Mesodermal cell (in vitro differentiated cells): ENCODE measurements around the gene MXI1.

Source experiments
- H3K27ac ChIP-seq: 2 replicates; pipeline ENCODE4 v1.7.0; 2013; ENCODE audit warnings: mild to moderate bottlenecking, low read depth, low read length, moderate library complexity; ENCODE audit not compliant: severe bottlenecking
- H3K36me3 ChIP-seq: 2 replicates; pipeline ENCODE4 v1.7.1; 2013; ENCODE audit warnings: mild to moderate bottlenecking, low read length, moderate library complexity; ENCODE audit not compliant: control insufficient read depth, insufficient read depth
- H3K4me1 ChIP-seq: one replicate; pipeline ENCODE4 v1.7.1; 2013; ENCODE audit warnings: mild to moderate bottlenecking, low read length; ENCODE audit not compliant: insufficient read depth, control insufficient read depth, poor library complexity, severe bottlenecking
- H3K4me3 ChIP-seq: 2 replicates; pipeline ENCODE4 v1.7.0; 2013; ENCODE audit warnings: low read length, control low read depth, mild to moderate bottlenecking; ENCODE audit not compliant: insufficient read depth, poor library complexity, severe bottlenecking; ENCODE audit errors: extremely low read depth
- H3K9me3 ChIP-seq: 2 replicates; pipeline ENCODE4 v1.7.1; 2013; ENCODE audit warnings: mild to moderate bottlenecking, low read length, moderate library complexity; ENCODE audit not compliant: control insufficient read depth
- WGBS, 2 experiments: methylation state at CpG; one replicate each; pipeline ENCODE4 v1.1.5; 2013; ENCODE audit warnings: missing lambda C conversion rate in 2 of 2; ENCODE audit not compliant: insufficient coverage in 2 of 2; 5-methylcytosine and 5-hydroxymethylcytosine counted together

Gene MXI1

GRCh38 chr10:110223298-110223925, 16.0 kb downstream of the MXI1 start:
- H3K27ac ChIP-seq, result no peak overlapping the region
- H3K4me1 ChIP-seq, result peaks cover 21% of the 10 kb centered on the region
- 90 to 91% methylated on average over 6 of the region's 13 CpGs for whole genome bisulfite sequencing, 2 experiments
- no peaks in the 10 kb centered on the region for H3K9me3 ChIP-seq
- peaks cover under 1% of the 10 kb centered on the region for H3K36me3 ChIP-seq
- H3K4me3 ChIP-seq, result no peak overlapping the region

GRCh38 chr10:110224992-110225391, 17.6 kb downstream of the MXI1 start:
- Histone ChIP-seq H3K4me1 (peaks cover 21% of the 10 kb centered on the region), H3K9me3 (no peaks in the 10 kb centered on the region), H3K36me3 (peaks cover 15% of the 10 kb centered on the region), H3K27ac (peak overlapping the region; percentile 71), H3K4me3 (no peak overlapping the region)
- 81 to 94% methylated on average over 5 to 6 of the region's 9 CpGs for WGBS, 2 experiments

GRCh38 chr10:110225441-110225755, 18.0 kb downstream of the MXI1 start:
- Histone ChIP-seq H3K36me3 (peaks cover 19% of the 10 kb centered on the region), H3K9me3 (no peaks in the 10 kb centered on the region), H3K4me1 (peaks cover 18% of the 10 kb centered on the region), H3K4me3 (peak overlapping the region; percentile 58), H3K27ac (peak overlapping the region; percentile 71)
- WGBS, 2 experiments, result 13 to 58% methylated on average over 2 of the region's 8 CpGs

GRCh38 chr10:110225756-110226542, 18.5 kb downstream of the MXI1 start:
- H3K4me3 ChIP-seq, result peak overlapping the region; percentile 58
- H3K27ac ChIP-seq, result peak overlapping the region; percentile 75
- WGBS, 2 experiments, result 0 to 1% methylated on average over 67 to 68 of the region's 103 CpGs
- H3K4me1 ChIP-seq, result peaks cover 17% of the 10 kb centered on the region
- no peaks in the 10 kb centered on the region for H3K9me3 ChIP-seq
- H3K36me3 ChIP-seq, result peaks cover 22% of the 10 kb centered on the region

GRCh38 chr10:110226543-110226925, 19.1 kb downstream of the MXI1 start:
- peak overlapping the region; percentile 75 for H3K27ac ChIP-seq
- WGBS, 2 experiments, result 1% methylated on average over 9 of the region's 36 CpGs; no CpG with 5 or more reads in 1 of the 2 experiments
- H3K9me3 ChIP-seq, result no peaks in the 10 kb centered on the region
- H3K4me1 ChIP-seq, result peaks cover 12% of the 10 kb centered on the region
- peaks cover 27% of the 10 kb centered on the region for H3K36me3 ChIP-seq
- H3K4me3 ChIP-seq, result peak overlapping the region; percentile 58

GRCh38 chr10:110226926-110227641, 19.7 kb downstream of the MXI1 start:
- H3K4me1 ChIP-seq, result peaks cover 10% of the 10 kb centered on the region
- H3K27ac ChIP-seq, result peak overlapping the region; percentile 75
- H3K36me3 ChIP-seq, result peaks cover 29% of the 10 kb centered on the region
- H3K9me3 ChIP-seq, result no peaks in the 10 kb centered on the region
- peak overlapping the region; percentile 58 for H3K4me3 ChIP-seq
- 7 to 10% methylated on average over 14 to 18 of the region's 71 CpGs for WGBS, 2 experiments

GRCh38 chr10:110228066-110228465, 20.7 kb downstream of the MXI1 start:
- Histone ChIP-seq H3K9me3 (no peaks in the 10 kb centered on the region), H3K4me3 (no peak overlapping the region), H3K36me3 (peaks cover 29% of the 10 kb centered on the region), H3K27ac (no peak overlapping the region), H3K4me1 (peaks cover 3% of the 10 kb centered on the region)
- 85 to 88% methylated on average over 8 of the region's 10 CpGs for WGBS, 2 experiments

GRCh38 chr10:110229155-110229554, 21.8 kb downstream of the MXI1 start:
- H3K36me3 ChIP-seq, result peaks cover 29% of the 10 kb centered on the region
- H3K4me1 ChIP-seq, result peaks cover 3% of the 10 kb centered on the region
- H3K27ac ChIP-seq, result no peak overlapping the region
- WGBS, 2 experiments, result 100% methylated on average over 1 of the region's 1 CpG; no CpG with 5 or more reads in 1 of the 2 experiments
- no peak overlapping the region for H3K4me3 ChIP-seq
- no peaks in the 10 kb centered on the region for H3K9me3 ChIP-seq

GRCh38 chr10:110233846-110234245, 26.4 kb downstream of the MXI1 start:
- WGBS, 2 experiments, result no CpG with 5 or more reads among the region's 1 CpG

GRCh38 chr10:110237894-110238480, 30.6 kb downstream of the MXI1 start:
- Histone ChIP-seq H3K4me3 (no peak overlapping the region), H3K36me3 (peaks cover 13% of the 10 kb centered on the region)
- WGBS, 2 experiments, result 80 to 100% methylated on average over 1 of the region's 2 CpGs

More at GRCh38 chr10:110233846-110234245, 26.4 kb downstream of the MXI1 start:
- H3K4me3 ChIP-seq, result no peak overlapping the region
- H3K36me3 ChIP-seq, result peaks cover 36% of the 10 kb centered on the region
- H3K9me3 ChIP-seq, result no peaks in the 10 kb centered on the region
- no peak overlapping the region for H3K27ac ChIP-seq
- no peaks in the 10 kb centered on the region for H3K4me1 ChIP-seq

More at GRCh38 chr10:110237894-110238480, 30.6 kb downstream of the MXI1 start:
- Histone ChIP-seq H3K4me1 (no peaks in the 10 kb centered on the region), H3K9me3 (no peaks in the 10 kb centered on the region), H3K27ac (no peak overlapping the region)
